HL-60 (cell line): Measurements from ENCODE around the gene WWOX.

Experiments
- DNase-seq, 2 experiments: peaks; one replicate each; pipeline ENCODE4 v3.0.0-alpha.2; 2010 to 2020; ENCODE audit warnings: low read depth in 1 of 2, low spot score in 1 of 2
- H3K27ac ChIP-seq: fragments of 250-450 bp; sonication (Bioruptor Pico); replicated peaks from 2 replicates; pipeline ENCODE4 v1.5.1; 2020; ENCODE audit warnings: mild to moderate bottlenecking, moderate library complexity
- H3K27me3 ChIP-seq: fragments of 250-450 bp; sonication (Bioruptor Pico); 2 replicates; pipeline ENCODE4 v1.5.1; 2021; ENCODE audit warnings: mild to moderate bottlenecking, moderate library complexity; ENCODE audit not compliant: insufficient read depth, poor library complexity, severe bottlenecking
- H3K4me3 ChIP-seq: replicated peaks from 2 replicates; pipeline ENCODE4 v1.5.1; 2011; ENCODE audit warnings: mild to moderate bottlenecking, control low read depth, low read length; ENCODE audit not compliant: insufficient read depth
- GABPA ChIP-seq: IDR thresholded peaks from 2 replicates; pipeline ENCODE4 v1.6.1; 2012; ENCODE audit warnings: low read depth
- POLR2AphosphoS5 ChIP-seq: IDR thresholded peaks from 2 replicates; pipeline ENCODE4 v1.6.1; 2012; ENCODE audit warnings: low read depth
- REST ChIP-seq: IDR thresholded peaks from 2 replicates; pipeline ENCODE4 v1.6.1; 2012; ENCODE audit warnings: low read depth; ENCODE audit not compliant: insufficient replicate concordance
- SPI1 ChIP-seq: IDR thresholded peaks from 2 replicates; pipeline ENCODE4 v1.6.1; 2012; ENCODE audit warnings: low read depth, mild to moderate bottlenecking, borderline replicate concordance
- TF ChIP-seq, protein P1 (sequence below): IDR thresholded peaks from one replicate; pipeline ENCODE4 v1.5.1; 2011; ENCODE audit warnings: low read length, control low read depth, inconsistent platforms; ENCODE audit not compliant: insufficient read depth

WWOX gene

GRCh38 chr16:78284326-78284725 is 184.9 kb downstream of the WWOX start:
- H3K4me3 ChIP-seq, result no peak overlapping the region
- no peak for TF ChIP-seq REST
- TF ChIP-seq SPI1, result no peak
- TF ChIP-seq GABPA, result no peak
- TF ChIP-seq, protein P1, sequence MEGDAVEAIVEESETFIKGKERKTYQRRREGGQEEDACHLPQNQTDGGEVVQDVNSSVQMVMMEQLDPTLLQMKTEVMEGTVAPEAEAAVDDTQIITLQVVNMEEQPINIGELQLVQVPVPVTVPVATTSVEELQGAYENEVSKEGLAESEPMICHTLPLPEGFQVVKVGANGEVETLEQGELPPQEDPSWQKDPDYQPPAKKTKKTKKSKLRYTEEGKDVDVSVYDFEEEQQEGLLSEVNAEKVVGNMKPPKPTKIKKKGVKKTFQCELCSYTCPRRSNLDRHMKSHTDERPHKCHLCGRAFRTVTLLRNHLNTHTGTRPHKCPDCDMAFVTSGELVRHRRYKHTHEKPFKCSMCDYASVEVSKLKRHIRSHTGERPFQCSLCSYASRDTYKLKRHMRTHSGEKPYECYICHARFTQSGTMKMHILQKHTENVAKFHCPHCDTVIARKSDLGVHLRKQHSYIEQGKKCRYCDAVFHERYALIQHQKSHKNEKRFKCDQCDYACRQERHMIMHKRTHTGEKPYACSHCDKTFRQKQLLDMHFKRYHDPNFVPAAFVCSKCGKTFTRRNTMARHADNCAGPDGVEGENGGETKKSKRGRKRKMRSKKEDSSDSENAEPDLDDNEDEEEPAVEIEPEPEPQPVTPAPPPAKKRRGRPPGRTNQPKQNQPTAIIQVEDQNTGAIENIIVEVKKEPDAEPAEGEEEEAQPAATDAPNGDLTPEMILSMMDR, result no peak
- no peak for TF ChIP-seq POLR2AphosphoS5
- no peak for DNase-seq
- H3K27me3 ChIP-seq, result no peaks in the 10 kb centered on the region
- no peak overlapping the region for H3K27ac ChIP-seq

DNA sequence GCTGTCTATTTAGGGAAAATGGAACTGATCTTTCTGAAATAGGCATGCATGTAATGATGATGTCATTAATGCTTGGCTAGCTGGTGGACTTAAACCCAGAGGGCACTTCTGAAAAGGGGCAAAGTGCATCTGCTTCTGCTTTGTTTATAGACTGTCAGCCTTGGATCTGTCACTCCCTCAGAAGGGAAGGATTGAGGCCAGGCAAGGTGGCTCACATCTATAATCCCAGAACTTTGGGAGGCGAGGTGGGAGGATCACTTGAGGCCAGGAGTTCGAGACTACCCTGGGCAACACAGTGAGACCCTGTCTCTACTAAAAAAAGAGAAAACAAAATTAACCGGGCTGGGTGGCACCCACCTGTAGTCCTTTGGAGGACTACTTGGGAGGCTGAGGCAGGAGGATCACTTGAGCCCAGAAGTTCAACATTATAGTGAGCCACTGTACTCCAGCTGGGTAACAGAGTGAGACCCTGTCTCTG is 185.5 kb downstream of the WWOX start:
- no peaks in the 10 kb centered on the region for H3K27me3 ChIP-seq
- H3K27ac ChIP-seq, result no peak overlapping the region
- H3K4me3 ChIP-seq, result no peak overlapping the region
- TF ChIP-seq GABPA (no peak), POLR2AphosphoS5 (no peak), REST (no peak), SPI1 (no peak)
- TF ChIP-seq, protein P1, result no peak
- no peak for DNase-seq

- H3K27ac ChIP-seq, result no peak overlapping the region
- no peaks in the 10 kb centered on the region for H3K27me3 ChIP-seq
- no peak overlapping the region for H3K4me3 ChIP-seq
- TF ChIP-seq, protein P1, result no peak
- TF ChIP-seq POLR2AphosphoS5 (no peak), GABPA (no peak), REST (no peak), SPI1 (no peak)
- DNase-seq, result no peak
Observed at GRCh38 chr16:78285437-78285922, 186.0 kb downstream of the WWOX start.
